ENCODE data around the gene CCDC91. TPM values are rescaled to one million over a fixed set of nuclear protein-coding genes. Genes with fewer than 3 reads are reported as not detected.

Gene CCDC91
- total RNA-seq, 1 experiment from 2014 or later = 15.7 TPM

DNA sequence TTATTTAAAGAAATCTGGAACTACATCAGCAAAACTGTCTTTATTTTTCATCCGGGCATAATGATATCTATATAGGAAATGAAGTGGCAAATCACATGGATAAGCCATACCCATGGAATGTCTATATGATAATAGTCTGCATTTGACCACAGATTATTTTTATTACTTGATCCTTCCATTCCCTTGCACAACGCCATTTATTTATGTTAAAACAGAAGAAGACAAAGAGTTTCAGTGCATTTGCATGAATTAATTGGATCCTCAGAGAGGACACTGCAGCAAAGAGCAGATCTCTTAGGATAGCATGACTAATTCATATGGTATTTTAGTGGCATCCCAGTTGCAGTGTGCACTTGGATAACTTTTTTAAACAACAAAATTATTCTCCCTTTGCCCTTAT lies 345.0 kb downstream of the CCDC91 start:
- ATAC-seq (no peak), DNase-seq (ENCODE audit: low spot score) (no peak)
- TF ChIP-seq, protein P1, sequence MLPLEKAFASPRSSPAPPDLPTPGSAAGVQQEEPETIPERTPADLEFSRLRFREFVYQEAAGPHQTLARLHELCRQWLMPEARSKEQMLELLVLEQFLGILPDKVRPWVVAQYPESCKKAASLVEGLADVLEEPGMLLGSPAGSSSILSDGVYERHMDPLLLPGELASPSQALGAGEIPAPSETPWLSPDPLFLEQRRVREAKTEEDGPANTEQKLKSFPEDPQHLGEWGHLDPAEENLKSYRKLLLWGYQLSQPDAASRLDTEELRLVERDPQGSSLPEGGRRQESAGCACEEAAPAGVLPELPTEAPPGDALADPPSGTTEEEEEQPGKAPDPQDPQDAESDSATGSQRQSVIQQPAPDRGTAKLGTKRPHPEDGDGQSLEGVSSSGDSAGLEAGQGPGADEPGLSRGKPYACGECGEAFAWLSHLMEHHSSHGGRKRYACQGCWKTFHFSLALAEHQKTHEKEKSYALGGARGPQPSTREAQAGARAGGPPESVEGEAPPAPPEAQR (CRISPR knock-in tag; IDR thresholded peaks at IDR 0.05) = no peak
- TF ChIP-seq SOX15 (CRISPR knock-in tag; IDR thresholded peaks at IDR 0.05) = no peak
- no peak for TF ChIP-seq FOXK1 (CRISPR knock-in tag; IDR thresholded peaks at IDR 0.05)
- TF ChIP-seq, protein P2, sequence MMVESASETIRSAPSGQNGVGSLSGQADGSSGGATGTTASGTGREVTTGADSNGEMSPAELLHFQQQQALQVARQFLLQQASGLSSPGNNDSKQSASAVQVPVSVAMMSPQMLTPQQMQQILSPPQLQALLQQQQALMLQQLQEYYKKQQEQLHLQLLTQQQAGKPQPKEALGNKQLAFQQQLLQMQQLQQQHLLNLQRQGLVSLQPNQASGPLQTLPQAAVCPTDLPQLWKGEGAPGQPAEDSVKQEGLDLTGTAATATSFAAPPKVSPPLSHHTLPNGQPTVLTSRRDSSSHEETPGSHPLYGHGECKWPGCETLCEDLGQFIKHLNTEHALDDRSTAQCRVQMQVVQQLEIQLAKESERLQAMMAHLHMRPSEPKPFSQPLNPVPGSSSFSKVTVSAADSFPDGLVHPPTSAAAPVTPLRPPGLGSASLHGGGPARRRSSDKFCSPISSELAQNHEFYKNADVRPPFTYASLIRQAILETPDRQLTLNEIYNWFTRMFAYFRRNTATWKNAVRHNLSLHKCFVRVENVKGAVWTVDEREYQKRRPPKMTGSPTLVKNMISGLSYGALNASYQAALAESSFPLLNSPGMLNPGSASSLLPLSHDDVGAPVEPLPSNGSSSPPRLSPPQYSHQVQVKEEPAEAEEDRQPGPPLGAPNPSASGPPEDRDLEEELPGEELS (CRISPR knock-in tag; IDR thresholded peaks at IDR 0.05) = no peak
- TF ChIP-seq, protein P3, sequence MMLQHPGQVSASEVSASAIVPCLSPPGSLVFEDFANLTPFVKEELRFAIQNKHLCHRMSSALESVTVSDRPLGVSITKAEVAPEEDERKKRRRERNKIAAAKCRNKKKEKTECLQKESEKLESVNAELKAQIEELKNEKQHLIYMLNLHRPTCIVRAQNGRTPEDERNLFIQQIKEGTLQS (CRISPR knock-in tag; conservative IDR thresholded peaks at IDR 0.05) = no peak
- TF ChIP-seq, protein P4, sequence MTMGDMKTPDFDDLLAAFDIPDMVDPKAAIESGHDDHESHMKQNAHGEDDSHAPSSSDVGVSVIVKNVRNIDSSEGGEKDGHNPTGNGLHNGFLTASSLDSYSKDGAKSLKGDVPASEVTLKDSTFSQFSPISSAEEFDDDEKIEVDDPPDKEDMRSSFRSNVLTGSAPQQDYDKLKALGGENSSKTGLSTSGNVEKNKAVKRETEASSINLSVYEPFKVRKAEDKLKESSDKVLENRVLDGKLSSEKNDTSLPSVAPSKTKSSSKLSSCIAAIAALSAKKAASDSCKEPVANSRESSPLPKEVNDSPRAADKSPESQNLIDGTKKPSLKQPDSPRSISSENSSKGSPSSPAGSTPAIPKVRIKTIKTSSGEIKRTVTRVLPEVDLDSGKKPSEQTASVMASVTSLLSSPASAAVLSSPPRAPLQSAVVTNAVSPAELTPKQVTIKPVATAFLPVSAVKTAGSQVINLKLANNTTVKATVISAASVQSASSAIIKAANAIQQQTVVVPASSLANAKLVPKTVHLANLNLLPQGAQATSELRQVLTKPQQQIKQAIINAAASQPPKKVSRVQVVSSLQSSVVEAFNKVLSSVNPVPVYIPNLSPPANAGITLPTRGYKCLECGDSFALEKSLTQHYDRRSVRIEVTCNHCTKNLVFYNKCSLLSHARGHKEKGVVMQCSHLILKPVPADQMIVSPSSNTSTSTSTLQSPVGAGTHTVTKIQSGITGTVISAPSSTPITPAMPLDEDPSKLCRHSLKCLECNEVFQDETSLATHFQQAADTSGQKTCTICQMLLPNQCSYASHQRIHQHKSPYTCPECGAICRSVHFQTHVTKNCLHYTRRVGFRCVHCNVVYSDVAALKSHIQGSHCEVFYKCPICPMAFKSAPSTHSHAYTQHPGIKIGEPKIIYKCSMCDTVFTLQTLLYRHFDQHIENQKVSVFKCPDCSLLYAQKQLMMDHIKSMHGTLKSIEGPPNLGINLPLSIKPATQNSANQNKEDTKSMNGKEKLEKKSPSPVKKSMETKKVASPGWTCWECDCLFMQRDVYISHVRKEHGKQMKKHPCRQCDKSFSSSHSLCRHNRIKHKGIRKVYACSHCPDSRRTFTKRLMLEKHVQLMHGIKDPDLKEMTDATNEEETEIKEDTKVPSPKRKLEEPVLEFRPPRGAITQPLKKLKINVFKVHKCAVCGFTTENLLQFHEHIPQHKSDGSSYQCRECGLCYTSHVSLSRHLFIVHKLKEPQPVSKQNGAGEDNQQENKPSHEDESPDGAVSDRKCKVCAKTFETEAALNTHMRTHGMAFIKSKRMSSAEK (CRISPR knock-in tag; IDR thresholded peaks at IDR 0.05; ENCODE audit: borderline replicate concordance) = no peak
- no peak for TF ChIP-seq PRRX2 (CRISPR knock-in tag; IDR thresholded peaks at IDR 0.05)
- TF ChIP-seq SP1 (CRISPR knock-in tag; conservative IDR thresholded peaks at IDR 0.05) = no peak
- TF ChIP-seq, protein P5, sequence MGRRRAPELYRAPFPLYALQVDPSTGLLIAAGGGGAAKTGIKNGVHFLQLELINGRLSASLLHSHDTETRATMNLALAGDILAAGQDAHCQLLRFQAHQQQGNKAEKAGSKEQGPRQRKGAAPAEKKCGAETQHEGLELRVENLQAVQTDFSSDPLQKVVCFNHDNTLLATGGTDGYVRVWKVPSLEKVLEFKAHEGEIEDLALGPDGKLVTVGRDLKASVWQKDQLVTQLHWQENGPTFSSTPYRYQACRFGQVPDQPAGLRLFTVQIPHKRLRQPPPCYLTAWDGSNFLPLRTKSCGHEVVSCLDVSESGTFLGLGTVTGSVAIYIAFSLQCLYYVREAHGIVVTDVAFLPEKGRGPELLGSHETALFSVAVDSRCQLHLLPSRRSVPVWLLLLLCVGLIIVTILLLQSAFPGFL (CRISPR knock-in tag; IDR thresholded peaks at IDR 0.05; ENCODE audit: borderline replicate concordance) = no peak
- TF ChIP-seq, protein P6, sequence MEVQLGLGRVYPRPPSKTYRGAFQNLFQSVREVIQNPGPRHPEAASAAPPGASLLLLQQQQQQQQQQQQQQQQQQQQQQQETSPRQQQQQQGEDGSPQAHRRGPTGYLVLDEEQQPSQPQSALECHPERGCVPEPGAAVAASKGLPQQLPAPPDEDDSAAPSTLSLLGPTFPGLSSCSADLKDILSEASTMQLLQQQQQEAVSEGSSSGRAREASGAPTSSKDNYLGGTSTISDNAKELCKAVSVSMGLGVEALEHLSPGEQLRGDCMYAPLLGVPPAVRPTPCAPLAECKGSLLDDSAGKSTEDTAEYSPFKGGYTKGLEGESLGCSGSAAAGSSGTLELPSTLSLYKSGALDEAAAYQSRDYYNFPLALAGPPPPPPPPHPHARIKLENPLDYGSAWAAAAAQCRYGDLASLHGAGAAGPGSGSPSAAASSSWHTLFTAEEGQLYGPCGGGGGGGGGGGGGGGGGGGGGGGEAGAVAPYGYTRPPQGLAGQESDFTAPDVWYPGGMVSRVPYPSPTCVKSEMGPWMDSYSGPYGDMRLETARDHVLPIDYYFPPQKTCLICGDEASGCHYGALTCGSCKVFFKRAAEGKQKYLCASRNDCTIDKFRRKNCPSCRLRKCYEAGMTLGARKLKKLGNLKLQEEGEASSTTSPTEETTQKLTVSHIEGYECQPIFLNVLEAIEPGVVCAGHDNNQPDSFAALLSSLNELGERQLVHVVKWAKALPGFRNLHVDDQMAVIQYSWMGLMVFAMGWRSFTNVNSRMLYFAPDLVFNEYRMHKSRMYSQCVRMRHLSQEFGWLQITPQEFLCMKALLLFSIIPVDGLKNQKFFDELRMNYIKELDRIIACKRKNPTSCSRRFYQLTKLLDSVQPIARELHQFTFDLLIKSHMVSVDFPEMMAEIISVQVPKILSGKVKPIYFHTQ (CRISPR knock-in tag; IDR thresholded peaks at IDR 0.05) = no peak
- TF ChIP-seq, protein P7, sequence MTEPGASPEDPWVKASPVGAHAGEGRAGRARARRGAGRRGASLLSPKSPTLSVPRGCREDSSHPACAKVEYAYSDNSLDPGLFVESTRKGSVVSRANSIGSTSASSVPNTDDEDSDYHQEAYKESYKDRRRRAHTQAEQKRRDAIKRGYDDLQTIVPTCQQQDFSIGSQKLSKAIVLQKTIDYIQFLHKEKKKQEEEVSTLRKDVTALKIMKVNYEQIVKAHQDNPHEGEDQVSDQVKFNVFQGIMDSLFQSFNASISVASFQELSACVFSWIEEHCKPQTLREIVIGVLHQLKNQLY (CRISPR knock-in tag; IDR thresholded peaks at IDR 0.05) = no peak
- no peak for TF ChIP-seq ELF4 (CRISPR knock-in tag; IDR thresholded peaks at IDR 0.05; ENCODE audit: low read depth)
- TF ChIP-seq ZNF671 (CRISPR knock-in tag; IDR thresholded peaks at IDR 0.05) = no peak
- TF ChIP-seq ZNF121 (CRISPR knock-in tag; IDR thresholded peaks at IDR 0.05) = no peak
- no peak for TF ChIP-seq KAT7 (CRISPR knock-in tag; IDR thresholded peaks at IDR 0.05; ENCODE audit: borderline replicate concordance)
- TF ChIP-seq HMGA2 (CRISPR knock-in tag; IDR thresholded peaks at IDR 0.05) = no peak
- TF ChIP-seq, protein P8, sequence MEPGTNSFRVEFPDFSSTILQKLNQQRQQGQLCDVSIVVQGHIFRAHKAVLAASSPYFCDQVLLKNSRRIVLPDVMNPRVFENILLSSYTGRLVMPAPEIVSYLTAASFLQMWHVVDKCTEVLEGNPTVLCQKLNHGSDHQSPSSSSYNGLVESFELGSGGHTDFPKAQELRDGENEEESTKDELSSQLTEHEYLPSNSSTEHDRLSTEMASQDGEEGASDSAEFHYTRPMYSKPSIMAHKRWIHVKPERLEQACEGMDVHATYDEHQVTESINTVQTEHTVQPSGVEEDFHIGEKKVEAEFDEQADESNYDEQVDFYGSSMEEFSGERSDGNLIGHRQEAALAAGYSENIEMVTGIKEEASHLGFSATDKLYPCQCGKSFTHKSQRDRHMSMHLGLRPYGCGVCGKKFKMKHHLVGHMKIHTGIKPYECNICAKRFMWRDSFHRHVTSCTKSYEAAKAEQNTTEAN (CRISPR knock-in tag; IDR thresholded peaks at IDR 0.05) = no peak
- TF ChIP-seq, protein P9, sequence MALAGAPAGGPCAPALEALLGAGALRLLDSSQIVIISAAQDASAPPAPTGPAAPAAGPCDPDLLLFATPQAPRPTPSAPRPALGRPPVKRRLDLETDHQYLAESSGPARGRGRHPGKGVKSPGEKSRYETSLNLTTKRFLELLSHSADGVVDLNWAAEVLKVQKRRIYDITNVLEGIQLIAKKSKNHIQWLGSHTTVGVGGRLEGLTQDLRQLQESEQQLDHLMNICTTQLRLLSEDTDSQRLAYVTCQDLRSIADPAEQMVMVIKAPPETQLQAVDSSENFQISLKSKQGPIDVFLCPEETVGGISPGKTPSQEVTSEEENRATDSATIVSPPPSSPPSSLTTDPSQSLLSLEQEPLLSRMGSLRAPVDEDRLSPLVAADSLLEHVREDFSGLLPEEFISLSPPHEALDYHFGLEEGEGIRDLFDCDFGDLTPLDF (CRISPR knock-in tag; IDR thresholded peaks at IDR 0.05) = no peak
- TF ChIP-seq, protein P10, sequence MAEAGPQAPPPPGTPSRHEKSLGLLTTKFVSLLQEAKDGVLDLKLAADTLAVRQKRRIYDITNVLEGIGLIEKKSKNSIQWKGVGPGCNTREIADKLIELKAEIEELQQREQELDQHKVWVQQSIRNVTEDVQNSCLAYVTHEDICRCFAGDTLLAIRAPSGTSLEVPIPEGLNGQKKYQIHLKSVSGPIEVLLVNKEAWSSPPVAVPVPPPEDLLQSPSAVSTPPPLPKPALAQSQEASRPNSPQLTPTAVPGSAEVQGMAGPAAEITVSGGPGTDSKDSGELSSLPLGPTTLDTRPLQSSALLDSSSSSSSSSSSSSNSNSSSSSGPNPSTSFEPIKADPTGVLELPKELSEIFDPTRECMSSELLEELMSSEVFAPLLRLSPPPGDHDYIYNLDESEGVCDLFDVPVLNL (CRISPR knock-in tag; IDR thresholded peaks at IDR 0.05; ENCODE audit: borderline replicate concordance, low read depth) = no peak
- TF ChIP-seq SMAD3 (CRISPR knock-in tag; IDR thresholded peaks at IDR 0.05; ENCODE audit: borderline replicate concordance) = no peak
- no peaks in the 10 kb centered on the region for H3K27me3 Mint-ChIP-seq (ENCODE audit: low read depth)
- ChIA-PET CTCF (no interaction called here), POLR2A (no interaction called here)
- H3K9me3 Mint-ChIP-seq = no peaks in the 10 kb centered on the region
- no peak overlapping the region for H3K4me3 Mint-ChIP-seq
- peaks cover 8% of the 10 kb centered on the region for H3K4me1 Mint-ChIP-seq
- no peak overlapping the region for H3K27ac Mint-ChIP-seq
- H3K36me3 Mint-ChIP-seq = peaks cover 3% of the 10 kb centered on the region; the same call in 1 of the 2 replicates
